NCI-H2196 (cell line): ENCODE results near the gene PGBD2.
"Not testable (repeated sequence)": the region's sequence is repeated elsewhere in the genome, so short reads cannot be mapped to it uniquely, and the experiment has no call there.

ENCODE experiments used
- DNase-seq: peaks from one replicate; lab custom pipeline; 2025; ENCODE audit not compliant: unreplicated experiment; lab: John Stamatoyannopoulos, UW

The PGBD2 gene

GRCh38 chr1:248906009-248906752, at the start of gene PGBD2:
TSS of gene PGBD2 (plus strand) at chr1:248906235. CDS start at chr1:248913863, 7,628 bp downstream.
- DNase-seq, result peak; percentile 86

- DNase-seq, result no peak
Observed at GRCh38 chr1:248857201-248857600, 48.8 kb upstream of the PGBD2 start.

- DNase-seq, result no peak
Observed at GRCh38 chr1:248857749-248858095, 48.3 kb upstream of the PGBD2 start.

- peak; percentile 30 for DNase-seq
Observed at GRCh38 chr1:248858096-248858890, 47.7 kb upstream of the PGBD2 start.

- peak; percentile 84 for DNase-seq
Observed at GRCh38 chr1:248858891-248859889, 46.8 kb upstream of the PGBD2 start, which contains the start of gene ZNF692. TSS of gene ZNF692 (minus strand) at chr1:248859085. CDS start at chr1:248858309, 776 bp downstream.

GRCh38 chr1:248860007-248860406, 46.0 kb upstream of the PGBD2 start:
- no peak for DNase-seq

GRCh38 chr1:248861616-248862015, 44.4 kb upstream of the PGBD2 start:
- DNase-seq, result no peak

GRCh38 chr1:248862695-248862997, 43.4 kb upstream of the PGBD2 start:
- no peak for DNase-seq

- peak; percentile 62 for DNase-seq
Observed at GRCh38 chr1:248862998-248863881, 42.8 kb upstream of the PGBD2 start.

GRCh38 chr1:248871837-248872401, 34.1 kb upstream of the PGBD2 start:
- no peak for DNase-seq

GRCh38 chr1:248872752-248873408, 33.2 kb upstream of the PGBD2 start:
- DNase-seq, result peak; percentile 35

- DNase-seq, result peak; percentile 53
Observed at GRCh38 chr1:248873409-248873992, 32.5 kb upstream of the PGBD2 start.

GRCh38 chr1:248873993-248874533, 32.0 kb upstream of the PGBD2 start:
- peak; percentile 61 for DNase-seq

GRCh38 chr1:248881261-248881660, 24.8 kb upstream of the PGBD2 start:
- DNase-seq, result no peak

- DNase-seq, result not testable (repeated sequence)
Observed at GRCh38 chr1:248882427-248882826, 23.6 kb upstream of the PGBD2 start.

GRCh38 chr1:248884632-248885295, 21.3 kb upstream of the PGBD2 start:
- DNase-seq, result no peak

- no peak for DNase-seq
Observed at GRCh38 chr1:248885646-248886045, 20.4 kb upstream of the PGBD2 start.

- no peak for DNase-seq
Observed at GRCh38 chr1:248886237-248886895, 19.7 kb upstream of the PGBD2 start.
